GM13977 (cell line): ENCODE measurements around the gene MKS1.
A peak's percentile ranks its signal among the peaks of the same experiment; 100 is the strongest.

Source experiments
- DNase-seq: peaks from one replicate; pipeline ENCODE4 v3.0.0; 2012; ENCODE audit warnings: low spot score
- CTCF ChIP-seq: IDR thresholded peaks from 2 replicates; pipeline ENCODE4 v1.5.1; 2012; ENCODE audit warnings: mild to moderate bottlenecking, control low read depth; ENCODE audit not compliant: insufficient read depth; ENCODE audit errors: extremely low read depth, missing control alignments
- in situ Hi-C: fragments of 300-500 bp; cut with MboI; formaldehyde crosslinking; loops from one replicate; pipeline ENCODE4 v1.12.0; 2022; ENCODE audit warnings: low sequenced_read_pairs, low pct_unique_long_range_greater_than_20kb, mixed read lengths, inconsistent platforms; ENCODE audit not compliant: unreplicated experiment

Gene MKS1

GRCh38 chr17:58210922-58211321 lies 8.1 kb downstream of the MKS1 start:
- in situ Hi-C loops: no loop called here
- TF ChIP-seq CTCF: peak; percentile 24
- DNase-seq: no peak

- TF ChIP-seq CTCF: no peak
- no peak for DNase-seq
- in situ Hi-C loops: no loop called here
Observed at GRCh38 chr17:58208344-58208743, 10.7 kb downstream of the MKS1 start.

GRCh38 chr17:58207451-58207850 lies 11.6 kb downstream of the MKS1 start:
- no peak for TF ChIP-seq CTCF
- DNase-seq: no peak
- in situ Hi-C loops: no loop called here

- in situ Hi-C loops: no loop called here
- no peak for TF ChIP-seq CTCF
- DNase-seq: no peak
Observed at GRCh38 chr17:58205936-58206335, 13.1 kb downstream of the MKS1 start.

GRCh38 chr17:58204796-58205195 lies 14.3 kb downstream of the MKS1 start:
- no peak for TF ChIP-seq CTCF
- in situ Hi-C loops: no loop called here
- DNase-seq: no peak

- TF ChIP-seq CTCF: no peak
- in situ Hi-C loops: no loop called here
- DNase-seq: no peak
Observed at GRCh38 chr17:58202859-58203258, 16.2 kb downstream of the MKS1 start.

GRCh38 chr17:58200024-58200633 lies 18.9 kb downstream of the MKS1 start:
- peak; percentile 75 for DNase-seq
- TF ChIP-seq CTCF: peak; percentile 70
- in situ Hi-C loops: no loop called here
